ENCODE measurements around the gene GDPGP1.
"Not testable (repeated sequence)": the region's sequence is repeated elsewhere in the genome, so short reads cannot be mapped to it uniquely, and the experiment has no call there.

GDPGP1 gene

DNA sequence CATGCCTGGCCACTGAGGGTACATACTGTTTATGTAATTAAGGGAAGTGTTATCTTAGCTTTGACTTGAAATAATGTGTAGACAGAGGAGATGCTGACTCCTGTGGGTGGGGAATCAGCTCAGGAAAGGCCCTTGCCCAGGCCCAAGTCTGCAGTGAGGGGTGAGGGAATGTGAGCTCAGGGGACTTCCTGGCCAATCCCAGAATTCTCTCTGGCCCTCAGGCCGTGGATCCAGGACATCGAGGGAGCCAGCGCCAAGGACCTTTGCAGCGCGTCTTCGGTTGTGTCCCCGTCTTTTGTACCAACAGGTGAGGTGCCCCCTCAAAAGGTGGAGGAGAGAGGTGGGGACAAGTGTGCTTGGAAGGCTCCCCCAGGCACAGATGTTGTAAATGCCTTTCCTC, 6.7 kb upstream of the GDPGP1 start:
- no peak for DNase-seq

DNA sequence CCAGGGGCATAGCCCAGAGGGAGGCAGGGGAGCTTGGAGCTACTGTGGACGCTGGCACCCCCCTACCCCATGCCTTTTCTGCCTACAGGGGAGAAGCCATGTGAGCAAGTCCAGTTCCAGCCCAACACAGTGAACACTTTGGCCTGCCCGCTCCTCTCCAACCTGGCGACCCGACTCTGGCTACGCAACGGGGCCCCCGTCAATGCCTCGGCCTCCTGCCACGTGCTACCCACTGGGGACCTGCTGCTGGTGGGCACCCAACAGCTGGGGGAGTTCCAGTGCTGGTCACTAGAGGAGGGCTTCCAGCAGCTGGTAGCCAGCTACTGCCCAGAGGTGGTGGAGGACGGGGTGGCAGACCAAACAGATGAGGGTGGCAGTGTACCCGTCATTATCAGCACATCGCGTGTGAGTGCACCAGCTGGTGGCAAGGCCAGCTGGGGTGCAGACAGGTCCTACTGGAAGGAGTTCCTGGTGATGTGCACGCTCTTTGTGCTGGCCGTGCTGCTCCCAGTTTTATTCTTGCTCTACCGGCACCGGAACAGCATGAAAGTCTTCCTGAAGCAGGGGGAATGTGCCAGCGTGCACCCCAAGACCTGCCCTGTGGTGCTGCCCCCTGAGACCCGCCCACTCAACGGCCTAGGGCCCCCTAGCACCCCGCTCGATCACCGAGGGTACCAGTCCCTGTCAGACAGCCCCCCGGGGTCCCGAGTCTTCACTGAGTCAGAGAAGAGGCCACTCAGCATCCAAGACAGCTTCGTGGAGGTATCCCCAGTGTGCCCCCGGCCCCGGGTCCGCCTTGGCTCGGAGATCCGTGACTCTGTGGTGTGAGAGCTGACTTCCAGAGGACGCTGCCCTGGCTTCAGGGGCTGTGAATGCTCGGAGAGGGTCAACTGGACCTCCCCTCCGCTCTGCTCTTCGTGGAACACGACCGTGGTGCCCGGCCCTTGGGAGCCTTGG, 5.9 kb upstream of the GDPGP1 start:
- no peak for DNase-seq

DNA sequence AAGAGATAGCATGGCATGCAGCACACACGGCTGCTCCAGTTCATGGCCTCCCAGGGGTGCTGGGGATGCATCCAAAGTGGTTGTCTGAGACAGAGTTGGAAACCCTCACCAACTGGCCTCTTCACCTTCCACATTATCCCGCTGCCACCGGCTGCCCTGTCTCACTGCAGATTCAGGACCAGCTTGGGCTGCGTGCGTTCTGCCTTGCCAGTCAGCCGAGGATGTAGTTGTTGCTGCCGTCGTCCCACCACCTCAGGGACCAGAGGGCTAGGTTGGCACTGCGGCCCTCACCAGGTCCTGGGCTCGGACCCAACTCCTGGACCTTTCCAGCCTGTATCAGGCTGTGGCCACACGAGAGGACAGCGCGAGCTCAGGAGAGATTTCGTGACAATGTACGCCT, 5.0 kb upstream of the GDPGP1 start:
- no peak for DNase-seq

DNA sequence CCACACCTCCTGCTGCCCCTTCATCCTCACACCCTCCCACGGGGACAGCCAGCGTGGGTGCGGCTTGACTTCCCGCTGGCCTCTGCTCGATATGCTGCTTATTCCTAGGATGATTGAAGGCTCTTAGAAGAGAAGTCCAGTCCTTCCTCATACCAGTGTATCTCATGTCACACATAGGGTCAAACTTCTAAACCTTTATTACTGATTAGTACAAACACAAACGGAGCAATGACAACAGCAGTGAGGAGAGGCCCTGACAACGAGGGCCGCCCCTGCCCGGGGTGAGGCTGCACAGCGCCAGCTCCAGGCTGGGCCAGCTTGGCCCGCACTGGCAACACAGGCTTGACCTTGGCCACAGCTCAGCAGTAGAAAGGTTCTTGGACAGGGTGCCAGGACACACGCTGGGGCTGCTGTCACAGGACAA, 3.9 kb upstream of the GDPGP1 start:
- DNase-seq = no peak

DNA sequence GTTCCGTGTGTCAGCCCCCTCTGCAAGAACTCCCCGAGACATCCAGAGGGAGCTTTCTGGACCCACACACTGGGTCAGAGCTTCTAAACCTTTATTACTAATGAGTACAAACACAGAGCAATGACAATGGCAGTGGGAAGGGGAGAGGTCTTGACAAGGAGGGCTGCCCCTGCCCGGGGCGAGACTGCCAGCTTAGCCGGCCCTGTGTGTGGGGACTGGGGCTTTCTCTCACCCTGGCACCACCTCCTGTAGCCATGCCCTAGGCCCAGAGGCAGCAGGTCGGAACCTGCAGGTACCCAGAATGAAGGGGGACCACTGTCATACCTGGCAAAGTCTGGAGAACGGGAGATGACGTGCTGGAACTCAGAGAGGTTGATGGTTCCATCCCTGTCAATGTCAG, 3.4 kb upstream of the GDPGP1 start:
- DNase-seq = no peak

DNA sequence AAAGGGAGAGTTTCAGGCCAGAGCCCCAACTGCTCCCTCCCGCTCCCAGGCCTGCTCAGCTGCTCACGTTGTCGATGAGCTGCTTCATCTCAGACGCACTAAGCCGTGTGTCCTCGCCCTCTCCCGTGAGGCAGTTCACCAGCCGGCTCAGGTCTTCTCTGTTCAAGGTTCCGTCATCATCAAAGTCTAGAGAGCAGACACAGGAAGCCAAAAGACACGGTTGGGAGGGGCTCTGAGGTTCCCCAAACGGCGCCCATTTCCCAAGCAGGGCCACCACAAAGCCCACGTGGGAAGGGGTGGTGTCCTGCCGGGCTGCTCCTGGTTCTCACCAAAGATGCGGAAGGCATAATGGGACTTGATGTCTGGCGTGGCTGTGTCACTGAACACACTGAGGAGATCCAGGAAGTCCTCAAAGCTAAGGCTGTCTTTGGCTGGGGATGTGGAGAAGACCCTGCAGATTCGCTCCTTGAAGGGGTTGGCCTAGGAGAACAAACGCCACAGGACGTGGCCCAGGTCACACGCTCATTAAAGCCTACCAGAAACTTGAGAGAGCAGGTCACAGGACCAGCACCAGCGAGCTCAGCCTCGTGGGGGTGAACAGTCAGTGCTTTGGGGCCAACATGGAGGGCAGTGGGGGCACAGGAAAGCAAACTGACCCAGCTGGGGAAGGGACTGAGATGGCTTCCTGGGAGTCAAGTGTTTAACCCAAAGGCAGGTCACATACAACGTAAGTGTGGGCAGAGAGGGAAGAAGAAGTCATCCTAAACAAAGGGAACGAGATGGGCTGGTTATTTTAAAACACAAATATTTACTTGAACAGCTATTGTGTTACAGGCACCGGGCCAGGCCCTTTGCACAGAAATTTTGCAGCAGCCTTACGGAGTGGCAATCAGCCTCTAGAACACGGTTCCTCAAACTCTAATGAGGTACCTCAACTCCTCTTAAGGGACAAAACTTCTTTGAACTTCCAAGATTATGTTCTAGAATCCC, 2.7 kb upstream of the GDPGP1 start:
- DNase-seq = peak; percentile 73 to 76

DNA sequence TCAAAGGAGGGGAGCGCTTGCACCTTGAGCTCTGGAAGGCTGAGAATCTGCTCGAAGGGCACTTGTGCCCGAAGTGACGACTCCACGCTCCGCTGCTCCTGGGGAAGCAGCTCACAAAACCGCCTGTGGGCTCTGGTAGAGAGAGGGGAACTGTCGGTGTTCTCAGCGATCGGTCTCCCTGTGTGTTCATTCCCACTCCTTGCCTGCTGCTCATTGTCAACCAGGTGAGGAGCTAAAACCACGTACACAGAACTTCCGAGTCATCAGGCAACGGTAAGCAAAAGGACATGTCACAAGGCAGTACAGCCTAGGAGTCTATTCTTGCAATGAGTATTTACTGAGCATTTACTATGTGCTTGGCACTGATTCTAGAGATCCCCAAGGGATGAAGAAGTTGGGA, 1.8 kb upstream of the GDPGP1 start:
- peak in 1 of 2 experiments; percentile 39 for DNase-seq

DNA sequence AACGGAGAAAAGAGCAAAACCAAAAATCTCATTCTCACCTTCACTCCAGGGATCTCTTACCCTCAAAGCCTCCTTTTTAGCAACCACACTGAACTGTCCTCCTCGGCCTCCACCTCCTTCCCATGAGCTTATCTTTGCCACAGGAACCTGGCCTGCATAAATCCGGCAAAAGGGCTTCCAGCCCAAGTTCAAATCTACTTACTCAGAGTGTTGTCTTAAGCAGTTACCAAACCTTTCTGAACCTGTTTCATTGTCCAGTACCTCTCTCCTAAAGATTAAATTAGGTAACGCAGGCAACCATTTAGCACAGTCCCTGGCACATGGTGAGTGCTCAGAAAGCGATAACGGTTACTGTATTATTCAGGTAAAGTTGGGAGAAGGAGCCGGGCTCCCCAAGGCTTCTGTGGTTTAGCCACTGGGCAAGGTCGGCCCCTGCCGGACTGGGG, 1.0 kb upstream of the GDPGP1 start:
- DNase-seq = no peak

DNA sequence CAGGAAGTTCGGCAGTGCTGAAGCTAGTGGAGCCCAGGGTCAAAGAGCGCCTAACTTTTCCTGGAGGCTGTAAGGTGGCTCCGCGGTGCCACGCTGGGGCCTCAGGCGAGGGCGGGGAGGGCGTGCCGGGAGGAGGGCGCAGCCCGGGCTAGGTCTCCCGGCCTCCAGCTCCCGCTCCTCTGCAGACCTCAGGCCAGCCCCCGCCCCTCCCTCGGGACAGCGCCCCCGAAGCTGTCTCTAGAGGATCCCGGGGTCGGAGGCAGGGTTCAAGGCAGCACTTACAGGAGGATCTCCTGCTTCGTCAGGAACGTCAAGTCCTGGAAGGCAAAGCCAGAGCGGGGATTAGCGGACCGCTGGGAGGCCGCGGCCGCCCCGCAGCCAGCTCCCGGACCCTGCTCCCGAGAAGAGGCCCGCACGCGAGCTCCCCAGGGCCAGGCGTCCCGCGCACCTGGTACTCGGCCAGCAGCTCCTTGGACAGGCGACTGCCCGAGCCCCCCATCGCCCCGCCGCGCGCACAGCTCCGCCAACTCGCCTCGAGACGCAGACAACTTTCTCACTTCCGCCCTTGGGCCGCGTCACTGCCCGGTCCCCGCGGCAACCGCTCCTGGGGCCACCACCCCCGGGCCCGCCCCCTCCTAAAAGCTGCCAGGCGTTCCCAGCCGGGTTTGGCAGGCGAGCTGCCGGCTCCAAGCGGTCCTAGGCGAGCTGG, 468 bp upstream of the GDPGP1 start, which contains the start of gene CIB1:
TSS of gene CIB1 (minus strand) at position 555 of the 709 bp plus-strand sequence. CDS start at position 499, 56 bp downstream.
- peak; percentile 97 to 98 for DNase-seq

DNA sequence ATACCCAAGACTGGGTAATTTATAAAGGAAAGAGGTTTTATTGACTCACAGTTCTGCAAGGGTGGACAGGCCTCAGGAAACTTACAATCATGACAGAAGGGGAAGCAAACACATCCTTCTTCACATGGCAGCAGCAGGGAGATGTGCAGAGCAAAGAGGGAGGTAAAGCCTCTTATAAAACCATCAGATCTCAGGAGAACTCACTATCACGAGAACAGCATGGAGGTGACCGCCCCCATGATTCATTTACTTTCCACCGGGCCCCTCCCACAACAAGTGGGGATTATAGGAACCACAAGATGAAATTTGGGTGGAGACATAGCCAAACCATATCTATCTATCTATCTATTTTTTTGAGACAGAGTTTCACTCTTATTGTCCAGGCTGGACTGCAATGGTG, 5.4 kb downstream of the GDPGP1 start:
- no peak for DNase-seq

DNA sequence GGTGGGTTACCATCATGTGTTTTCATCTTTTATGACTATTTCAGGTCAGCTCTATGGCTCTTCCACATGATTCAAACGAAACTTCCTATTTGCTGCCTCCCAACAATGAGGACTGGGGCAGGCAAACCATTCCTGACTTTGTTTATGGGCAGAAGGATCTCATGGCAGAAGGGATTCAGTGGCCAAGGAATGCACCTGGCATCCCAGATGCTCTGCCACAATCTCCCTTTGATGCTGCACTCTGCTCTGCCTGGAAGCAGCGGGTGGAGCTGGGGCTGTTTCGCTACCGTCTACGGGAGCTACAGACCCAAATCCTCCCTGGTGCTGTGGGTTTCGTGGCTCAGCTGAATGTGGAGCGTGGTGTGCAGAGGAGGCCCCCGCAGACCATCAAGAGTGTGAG, 6.8 kb downstream of the GDPGP1 start:
- no peak for DNase-seq

DNA sequence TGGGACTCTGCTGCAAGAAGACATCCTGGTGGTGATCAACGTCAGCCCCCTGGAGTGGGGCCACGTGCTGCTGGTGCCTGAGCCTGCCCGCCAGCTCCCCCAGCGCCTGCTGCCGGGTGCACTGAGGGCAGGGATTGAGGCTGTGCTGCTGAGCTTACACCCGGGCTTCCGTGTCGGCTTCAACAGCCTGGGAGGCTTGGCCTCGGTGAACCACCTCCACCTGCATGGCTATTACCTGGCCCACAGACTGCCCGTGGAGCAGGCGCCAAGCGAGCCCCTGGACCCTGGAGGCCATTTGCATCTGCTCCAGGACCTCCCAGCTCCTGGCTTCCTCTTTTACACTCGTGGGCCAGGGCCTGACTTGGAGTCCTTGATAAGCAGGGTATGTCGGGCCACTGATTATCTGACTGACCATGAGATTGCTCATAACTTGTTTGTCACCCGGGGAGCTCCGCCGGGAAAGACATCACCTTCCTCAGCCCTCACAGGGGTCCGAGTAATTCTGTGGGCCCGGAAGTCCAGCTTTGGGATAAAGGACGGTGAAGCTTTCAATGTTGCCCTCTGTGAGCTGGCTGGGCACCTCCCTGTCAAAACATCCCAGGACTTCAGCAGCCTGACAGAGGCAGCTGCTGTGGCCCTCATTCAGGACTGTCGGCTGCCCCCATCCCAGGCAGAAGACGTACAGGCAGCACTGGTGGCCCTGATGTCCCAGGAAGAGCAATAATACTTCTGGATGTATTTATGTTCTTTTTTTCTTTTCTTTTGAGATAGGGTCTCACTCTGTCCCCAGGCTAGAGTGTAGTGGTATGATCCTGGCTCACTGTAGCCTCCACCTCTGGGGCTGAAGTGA, 7.6 kb downstream of the GDPGP1 start:
- no peak for DNase-seq

DNA sequence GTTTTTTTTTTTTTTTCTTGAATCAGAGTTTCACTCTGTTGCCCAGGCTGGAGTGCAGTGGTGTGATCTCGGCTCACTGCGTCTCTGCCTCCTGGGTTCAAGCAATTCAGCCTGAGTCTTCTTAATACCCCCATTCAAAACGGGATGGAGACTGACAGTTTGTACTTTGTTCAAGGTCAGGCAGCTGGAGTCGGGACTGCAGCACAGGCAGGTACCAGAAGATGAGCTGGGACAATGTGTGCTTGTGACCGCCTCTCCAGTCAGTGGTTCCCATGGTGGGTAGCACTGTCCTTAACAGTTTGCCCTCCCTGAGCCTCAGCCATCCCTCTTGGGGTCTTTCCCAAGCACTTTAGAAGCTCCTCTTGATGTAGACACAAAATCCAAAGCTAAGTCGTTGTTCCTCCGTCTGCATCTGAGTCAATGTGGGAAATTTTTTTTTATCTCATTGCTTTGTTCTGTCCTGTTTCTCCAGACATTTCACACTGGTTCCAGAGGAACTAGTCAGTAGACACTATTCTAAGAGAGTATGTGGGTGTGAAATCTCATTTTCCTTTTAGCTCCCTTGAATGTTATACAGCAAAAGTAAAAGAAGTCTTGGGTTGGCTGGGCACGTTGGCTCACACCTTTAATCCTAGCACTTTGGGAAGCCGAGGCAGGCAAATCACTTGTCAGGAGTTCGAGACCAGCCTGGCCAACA, 10.1 kb downstream of the GDPGP1 start:
- no peak for DNase-seq

DNA sequence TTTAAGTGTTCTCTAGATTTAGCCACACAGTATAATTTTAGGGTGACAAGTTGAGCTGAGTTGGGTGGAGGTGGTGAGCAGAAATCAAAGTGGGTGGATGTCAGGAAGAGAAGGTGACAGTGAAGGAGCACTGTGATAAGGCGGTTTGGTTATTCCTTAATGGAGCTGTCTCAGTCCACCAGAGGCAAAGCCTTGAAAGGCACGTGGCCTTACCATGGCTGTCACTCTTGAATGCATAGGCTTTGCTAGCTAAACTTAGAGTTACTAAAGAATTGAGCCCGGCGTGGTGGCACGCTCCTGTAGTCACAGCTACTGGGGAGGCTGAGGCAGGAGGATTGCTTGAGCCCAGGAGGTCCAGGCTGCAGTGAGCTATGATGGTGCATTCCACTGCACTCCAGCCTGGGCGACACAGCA, 14.8 kb downstream of the GDPGP1 start:
- DNase-seq = no peak

DNA sequence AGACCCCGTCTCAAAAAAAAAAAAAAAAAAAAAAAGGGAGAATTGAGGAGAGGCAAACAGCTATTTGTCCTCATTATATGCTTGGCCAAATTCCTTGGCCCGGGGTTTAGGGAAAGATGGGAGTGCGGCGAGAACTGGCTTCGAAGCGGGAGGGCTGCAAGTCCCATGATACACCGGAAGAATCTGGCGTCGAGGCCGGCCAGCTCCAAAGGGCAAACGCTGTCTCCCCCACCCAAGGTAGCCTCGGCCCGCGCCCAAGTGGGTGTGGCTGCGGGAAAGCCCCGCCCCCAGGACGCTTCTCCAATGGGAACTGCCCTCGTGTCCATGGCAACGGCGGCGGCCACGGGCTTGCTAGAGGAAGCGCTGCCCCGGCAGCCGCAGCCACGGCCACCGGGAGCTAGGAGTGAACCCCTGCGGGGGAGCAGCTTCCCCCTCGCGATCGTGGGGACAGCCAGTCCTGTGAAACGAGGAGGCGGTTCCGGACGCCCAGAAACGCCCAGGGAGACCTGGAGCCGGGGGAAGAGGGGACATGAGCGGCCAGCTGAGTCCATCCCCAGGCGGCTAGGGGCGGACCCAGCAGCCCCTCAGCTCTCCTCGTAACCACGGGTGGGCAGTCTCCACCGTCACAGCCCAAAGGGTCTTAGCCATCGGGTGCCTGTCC, 15.3 kb downstream of the GDPGP1 start, which contains the start of gene TTLL13:
TSS of gene TTLL13 (plus strand) at position 354 of the 661 bp plus-strand sequence. CDS start 1,075 bp downstream, outside the sequence.
- DNase-seq = peak; percentile 86 to 87

DNA sequence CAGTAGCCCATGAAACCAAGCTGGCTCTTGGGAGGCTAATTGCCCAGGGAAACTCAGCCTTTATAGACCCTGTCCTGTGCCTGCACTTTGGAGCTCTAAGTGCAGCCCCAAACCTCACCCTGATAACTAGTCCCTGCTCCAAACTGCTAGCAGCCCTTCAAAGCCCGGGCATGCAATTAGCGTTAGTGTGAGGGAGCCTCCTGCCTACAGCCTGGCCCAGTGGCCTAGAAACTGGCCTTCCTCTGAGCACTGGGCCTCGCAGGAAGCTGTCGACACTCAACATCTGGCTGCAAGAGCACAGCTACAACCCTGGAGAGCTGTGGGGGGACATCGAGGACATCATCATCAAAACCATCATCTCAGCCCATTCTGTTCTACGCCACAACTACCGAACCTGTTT, 23.8 kb downstream of the GDPGP1 start:
- no peak for DNase-seq

DNA sequence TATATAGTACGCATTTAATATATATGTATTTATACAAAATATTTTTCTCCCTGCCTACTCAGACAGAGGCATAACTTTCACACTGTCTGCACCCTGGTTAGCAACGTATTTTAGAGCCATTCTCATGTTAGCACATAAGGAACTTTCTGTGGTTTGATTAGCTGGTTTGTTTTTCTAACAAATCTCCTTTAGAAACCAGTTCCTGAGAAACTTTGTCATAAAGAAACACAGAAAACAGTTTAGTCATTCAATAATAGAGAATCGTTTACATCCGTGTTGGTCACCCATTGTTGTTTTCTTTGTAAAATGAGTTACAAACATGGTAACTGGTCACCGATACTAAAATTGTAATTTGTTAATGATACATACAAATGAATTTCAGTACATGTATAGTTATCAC, 25.5 kb downstream of the GDPGP1 start:
- DNase-seq = no peak

DNA sequence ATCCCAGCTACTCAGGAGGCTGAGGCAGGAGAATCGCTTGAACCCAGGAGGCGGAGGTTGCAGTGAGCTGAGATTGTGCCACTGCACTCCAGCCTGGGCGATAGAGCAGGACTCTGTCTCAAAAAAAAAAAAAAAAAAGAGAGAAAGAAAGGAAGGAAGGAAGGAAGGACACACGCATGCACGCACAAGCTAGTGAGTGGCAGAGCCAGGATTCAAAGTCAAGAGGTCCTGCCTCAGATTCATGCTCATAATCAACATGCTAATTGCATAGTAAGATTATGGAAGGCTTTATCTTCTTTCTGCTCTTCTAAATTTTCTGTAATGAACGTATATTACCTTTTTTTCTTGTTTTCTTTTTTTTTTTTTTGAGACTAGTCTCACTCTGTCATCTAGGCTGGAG, 26.7 kb downstream of the GDPGP1 start:
- not testable (repeated sequence) for DNase-seq

DNA sequence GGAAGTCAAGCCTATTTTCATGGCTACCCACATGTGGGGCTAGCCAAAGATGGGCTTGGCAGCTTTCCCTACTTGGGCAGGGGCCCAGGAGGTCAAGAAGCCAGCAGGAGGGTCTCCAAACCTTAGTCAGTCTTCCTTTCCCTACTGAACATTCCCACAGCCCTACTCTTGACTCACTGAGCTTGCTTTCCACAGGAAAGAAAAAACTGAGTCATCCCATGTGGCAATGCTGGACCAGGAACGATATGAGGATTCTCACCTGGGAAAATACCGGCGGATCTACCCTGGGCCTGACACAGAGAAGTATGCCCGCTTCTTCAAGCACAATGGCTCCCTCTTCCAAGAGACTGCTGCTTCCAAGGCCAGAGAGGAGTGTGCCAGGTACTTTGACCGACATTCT, 27.8 kb downstream of the GDPGP1 start:
- DNase-seq = no peak

DNA sequence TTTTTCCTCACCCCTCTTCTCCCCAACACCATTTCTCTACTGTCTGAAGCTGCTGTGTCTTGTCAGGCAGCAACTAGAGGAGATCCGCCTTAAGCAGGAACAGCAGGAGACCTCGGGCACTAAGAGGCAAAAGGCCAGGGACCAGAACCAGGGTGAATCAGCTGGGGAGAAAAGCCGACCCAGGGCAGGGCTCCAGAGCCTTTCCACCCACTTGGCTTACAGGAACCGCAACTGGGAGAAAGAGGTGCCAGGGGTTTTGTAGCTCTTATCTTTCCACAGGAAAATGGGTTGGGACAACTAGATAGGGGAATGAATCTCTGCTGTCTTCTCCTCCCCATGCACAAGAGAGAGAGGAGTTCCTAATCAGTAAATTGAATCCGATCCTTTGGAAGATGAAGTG, 28.4 kb downstream of the GDPGP1 start:
- no peak for DNase-seq

All from activated T-cell treated with anti-CD3 and anti-CD28 coated beads, Interleukin-2, amount 50 U/mL, for 48 hours (primary cell).